Coronary artery (tissue), 2 donors: ENCODE data around the gene ATAD1.
A peak's percentile ranks its signal among the peaks of the same experiment; 100 is the strongest.

Experiments used
- DNase-seq: peaks from one replicate; pipeline ENCODE4 v3.0.0-alpha.2; 2017; ENCODE audit warnings: low spot score
- H3K27ac ChIP-seq, 2 donors: fragments of 200-600 bp; sonication (generic); one replicate each; pipeline ENCODE4 v1.5.1; 2016 to 2019
- H3K4me3 ChIP-seq: fragments of 200-600 bp; sonication (generic); 2 replicates; pipeline ENCODE4 v1.5.1; 2016; ENCODE audit warnings: mild to moderate bottlenecking, moderate library complexity
- CTCF ChIP-seq: fragments of 200-600 bp; sonication (generic); IDR thresholded peaks from one replicate; pipeline ENCODE4 v1.5.1; 2019; ENCODE audit warnings: antibody characterized with exemption

ATAD1 gene

GRCh38 chr10:87775766-87776165 lies 42.3 kb downstream of the ATAD1 start:
- peak overlapping the region in 1 of 2 donors; percentile 14 for H3K27ac ChIP-seq
- no peak for DNase-seq
- no peak for TF ChIP-seq CTCF
- H3K4me3 ChIP-seq = no peak overlapping the region

- no peak for DNase-seq
- Histone ChIP-seq H3K4me3 (no peak overlapping the region), H3K27ac (no peak overlapping the region)
- TF ChIP-seq CTCF = no peak
Measured at GRCh38 chr10:87771871-87772500, 46.0 kb downstream of the ATAD1 start.

GRCh38 chr10:87767253-87767652 lies 50.8 kb downstream of the ATAD1 start:
- Histone ChIP-seq H3K27ac (no peak overlapping the region), H3K4me3 (no peak overlapping the region)
- no peak for TF ChIP-seq CTCF
- DNase-seq = no peak

GRCh38 chr10:87765666-87766376 lies 52.2 kb downstream of the ATAD1 start:
- Histone ChIP-seq H3K4me3 (no peak overlapping the region), H3K27ac (no peak overlapping the region)
- no peak for TF ChIP-seq CTCF
- no peak for DNase-seq

GRCh38 chr10:87764072-87764934 lies 53.7 kb downstream of the ATAD1 start:
- Histone ChIP-seq H3K27ac (no peak overlapping the region), H3K4me3 (no peak overlapping the region)
- DNase-seq = no peak
- no peak for TF ChIP-seq CTCF

GRCh38 chr10:87763086-87763861 lies 54.8 kb downstream of the ATAD1 start:
- Histone ChIP-seq H3K27ac (no peak overlapping the region), H3K4me3 (no peak overlapping the region)
- DNase-seq = no peak
- no peak for TF ChIP-seq CTCF
